ENCODE data around the gene CLN6.

CLN6 gene

GRCh38 chr15:68252925-68253534 lies 23.5 kb upstream of the CLN6 start:
- no peak overlapping the region for H3K4me3 ChIP-seq (replicated peaks; ENCODE audit: low read depth, low read length)
- peak; percentile 15 for DNase-seq (ENCODE audit: extremely low read depth, insufficient read length)
- no peaks in the 10 kb centered on the region for H3K36me3 ChIP-seq (ENCODE audit: control insufficient read depth, insufficient read depth, low read length)
- TF ChIP-seq CTCF (IDR thresholded peaks at IDR 0.05; ENCODE audit: insufficient read depth, low read length, poor library complexity, severe bottlenecking): peak; percentile 86
- H3K27me3 ChIP-seq (replicated peaks; ENCODE audit: control insufficient read depth, insufficient read depth, low read length): no peaks in the 10 kb centered on the region

- no peak for DNase-seq (ENCODE audit: extremely low read depth, insufficient read length)
- H3K27me3 ChIP-seq (replicated peaks; ENCODE audit: control insufficient read depth, insufficient read depth, low read length): no peaks in the 10 kb centered on the region
- TF ChIP-seq CTCF (IDR thresholded peaks at IDR 0.05; ENCODE audit: insufficient read depth, low read length, poor library complexity, severe bottlenecking): no peak
- no peaks in the 10 kb centered on the region for H3K36me3 ChIP-seq (ENCODE audit: control insufficient read depth, insufficient read depth, low read length)
- H3K4me3 ChIP-seq (replicated peaks; ENCODE audit: low read depth, low read length): no peak overlapping the region
Observed at GRCh38 chr15:68249058-68249713, 19.7 kb upstream of the CLN6 start.

- H3K27me3 ChIP-seq (replicated peaks; ENCODE audit: control insufficient read depth, insufficient read depth, low read length): no peaks in the 10 kb centered on the region; the same call in 1 of the 2 replicates
- no peaks in the 10 kb centered on the region for H3K36me3 ChIP-seq (ENCODE audit: control insufficient read depth, insufficient read depth, low read length)
- DNase-seq (ENCODE audit: extremely low read depth, insufficient read length): no peak
- TF ChIP-seq CTCF (IDR thresholded peaks at IDR 0.05; ENCODE audit: insufficient read depth, low read length, poor library complexity, severe bottlenecking): no peak
- no peak overlapping the region for H3K4me3 ChIP-seq (replicated peaks; ENCODE audit: low read depth, low read length)
Observed at GRCh38 chr15:68244235-68244634, 14.7 kb upstream of the CLN6 start.

GRCh38 chr15:68241088-68241935 lies 11.8 kb upstream of the CLN6 start:
- Histone ChIP-seq H3K27me3 (replicated peaks; ENCODE audit: control insufficient read depth, insufficient read depth, low read length) (no peaks in the 10 kb centered on the region; the same call in 1 of the 2 replicates), H3K4me3 (replicated peaks; ENCODE audit: low read depth, low read length) (no peak overlapping the region), H3K36me3 (ENCODE audit: control insufficient read depth, insufficient read depth, low read length) (no peaks in the 10 kb centered on the region)
- no peak for DNase-seq (ENCODE audit: extremely low read depth, insufficient read length)
- TF ChIP-seq CTCF (IDR thresholded peaks at IDR 0.05; ENCODE audit: insufficient read depth, low read length, poor library complexity, severe bottlenecking): no peak

- no peaks in the 10 kb centered on the region; the same call in 1 of the 2 replicates for H3K27me3 ChIP-seq (replicated peaks; ENCODE audit: control insufficient read depth, insufficient read depth, low read length)
- H3K36me3 ChIP-seq (ENCODE audit: control insufficient read depth, insufficient read depth, low read length): no peaks in the 10 kb centered on the region
- no peak overlapping the region for H3K4me3 ChIP-seq (replicated peaks; ENCODE audit: low read depth, low read length)
- no peak for TF ChIP-seq CTCF (IDR thresholded peaks at IDR 0.05; ENCODE audit: insufficient read depth, low read length, poor library complexity, severe bottlenecking)
- no peak for DNase-seq (ENCODE audit: extremely low read depth, insufficient read length)
Observed at GRCh38 chr15:68239025-68239424, 9.5 kb upstream of the CLN6 start.
